ENCODE measurements around the gene ABCA4. TPM values are rescaled to one million over a fixed set of nuclear protein-coding genes. Genes with fewer than 3 reads are reported as not detected.

ABCA4 gene
- total and polyA plus RNA-seq, 2 experiments from 2014 or later: 0.53 to 1.4 TPM

- Histone ChIP-seq H3K4me2 (no peak overlapping the region), H3K36me3 (replicated peaks; ENCODE audit: insufficient read depth, low read depth) (no peaks in the 10 kb centered on the region), H3K27me3 (no peaks in the 10 kb centered on the region), H2AFZ (no peak overlapping the region), H3K9me3 (ENCODE audit: low read depth) (no peaks in the 10 kb centered on the region), H3K4me1 (ENCODE audit: insufficient read depth) (peaks cover 15% of the 10 kb centered on the region), H3K9me2 (replicated peaks; ENCODE audit: insufficient read depth) (no peaks in the 10 kb centered on the region), H3K27ac (peak overlapping the region; percentile 28), H3K4me3 (no peak overlapping the region), H3K79me2 (no peaks in the 10 kb centered on the region), H4K20me1 (ENCODE audit: insufficient read depth, poor library complexity, severe bottlenecking) (no peaks in the 10 kb centered on the region)
- DNase-seq (ENCODE audit: low spot score): no peak
- TF ChIP-seq, protein P1, sequence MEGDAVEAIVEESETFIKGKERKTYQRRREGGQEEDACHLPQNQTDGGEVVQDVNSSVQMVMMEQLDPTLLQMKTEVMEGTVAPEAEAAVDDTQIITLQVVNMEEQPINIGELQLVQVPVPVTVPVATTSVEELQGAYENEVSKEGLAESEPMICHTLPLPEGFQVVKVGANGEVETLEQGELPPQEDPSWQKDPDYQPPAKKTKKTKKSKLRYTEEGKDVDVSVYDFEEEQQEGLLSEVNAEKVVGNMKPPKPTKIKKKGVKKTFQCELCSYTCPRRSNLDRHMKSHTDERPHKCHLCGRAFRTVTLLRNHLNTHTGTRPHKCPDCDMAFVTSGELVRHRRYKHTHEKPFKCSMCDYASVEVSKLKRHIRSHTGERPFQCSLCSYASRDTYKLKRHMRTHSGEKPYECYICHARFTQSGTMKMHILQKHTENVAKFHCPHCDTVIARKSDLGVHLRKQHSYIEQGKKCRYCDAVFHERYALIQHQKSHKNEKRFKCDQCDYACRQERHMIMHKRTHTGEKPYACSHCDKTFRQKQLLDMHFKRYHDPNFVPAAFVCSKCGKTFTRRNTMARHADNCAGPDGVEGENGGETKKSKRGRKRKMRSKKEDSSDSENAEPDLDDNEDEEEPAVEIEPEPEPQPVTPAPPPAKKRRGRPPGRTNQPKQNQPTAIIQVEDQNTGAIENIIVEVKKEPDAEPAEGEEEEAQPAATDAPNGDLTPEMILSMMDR (IDR thresholded peaks at IDR 0.05; ENCODE audit: poor library complexity): no peak
- 78% methylated on average over 9 of the region's 9 CpGs for WGBS (ENCODE audit: low lambda C conversion rate, missing lambda C conversion rate)
Observed at GRCh38 chr1:94044891-94045290, 76.1 kb downstream of the ABCA4 start.

DNA sequence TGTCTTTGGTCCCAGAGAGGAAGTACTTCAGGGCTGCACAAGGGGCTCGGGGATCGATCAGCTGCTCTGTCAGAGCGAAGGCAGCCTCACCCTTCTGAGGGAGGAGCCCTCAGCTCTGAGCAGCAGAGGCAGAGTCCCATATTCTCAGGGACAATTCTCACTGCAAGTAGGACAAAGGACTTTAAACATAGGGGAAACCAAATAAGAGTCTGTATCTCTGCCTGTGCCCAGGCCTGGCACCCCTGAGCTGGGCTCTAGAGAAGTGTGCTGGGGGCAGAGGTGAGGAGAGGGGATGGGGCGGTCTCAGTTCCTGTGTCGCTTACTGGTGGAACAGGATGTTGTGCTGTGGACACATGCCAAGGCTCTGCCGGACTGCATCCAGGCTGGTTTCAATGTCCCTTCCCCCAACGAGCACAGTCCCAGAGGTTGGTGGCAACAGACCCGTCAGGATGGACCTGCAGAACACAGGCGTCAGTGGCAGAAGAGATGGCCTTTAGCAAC, 76.6 kb downstream of the ABCA4 start:
- WGBS (ENCODE audit: low lambda C conversion rate, missing lambda C conversion rate): 73% methylated on average over 9 of the region's 9 CpGs
- no peaks in the 10 kb centered on the region for H3K79me2 ChIP-seq
- H3K4me1 ChIP-seq (ENCODE audit: insufficient read depth): peaks cover 15% of the 10 kb centered on the region
- no peaks in the 10 kb centered on the region for H4K20me1 ChIP-seq (ENCODE audit: insufficient read depth, poor library complexity, severe bottlenecking)
- no peaks in the 10 kb centered on the region for H3K9me2 ChIP-seq (replicated peaks; ENCODE audit: insufficient read depth)
- no peak overlapping the region for H3K4me2 ChIP-seq
- H3K27ac ChIP-seq: peak overlapping the region; percentile 25
- H3K9me3 ChIP-seq (ENCODE audit: low read depth): no peaks in the 10 kb centered on the region
- H3K27me3 ChIP-seq: no peaks in the 10 kb centered on the region
- no peak overlapping the region for H2AFZ ChIP-seq
- TF ChIP-seq, protein P1 (IDR thresholded peaks at IDR 0.05; ENCODE audit: poor library complexity): no peak
- no peaks in the 10 kb centered on the region for H3K36me3 ChIP-seq (replicated peaks; ENCODE audit: insufficient read depth, low read depth)
- H3K4me3 ChIP-seq: no peak overlapping the region
- no peak for DNase-seq (ENCODE audit: low spot score)

DNA sequence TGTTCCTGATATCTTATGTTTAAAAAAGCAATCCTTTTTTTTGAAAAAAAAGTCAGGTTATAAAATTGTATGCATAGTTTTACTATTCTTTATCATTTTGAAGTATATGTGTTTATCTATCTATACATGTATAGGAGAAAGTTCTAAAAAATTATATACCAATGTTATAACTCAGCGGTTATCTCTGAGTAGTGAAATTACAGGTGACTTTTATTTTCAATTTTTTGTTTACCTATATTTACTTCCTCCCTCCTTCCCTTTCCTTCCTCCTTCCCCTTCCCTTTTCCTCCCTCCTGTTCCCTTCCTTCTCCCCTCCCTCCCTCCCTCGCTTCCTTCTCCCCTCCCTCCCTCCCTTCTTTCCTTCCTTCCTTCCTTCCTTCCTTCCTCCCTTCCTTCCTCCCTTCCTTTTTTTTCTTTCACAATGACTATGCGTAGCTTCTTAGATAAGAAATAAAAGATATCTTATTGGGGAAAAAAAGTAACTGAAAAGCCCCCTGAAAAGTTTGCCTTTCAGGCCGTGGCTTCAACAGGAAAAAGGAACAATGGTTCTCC, 77.1 kb downstream of the ABCA4 start:
- Histone ChIP-seq H3K9me2 (replicated peaks; ENCODE audit: insufficient read depth) (no peaks in the 10 kb centered on the region), H2AFZ (no peak overlapping the region), H3K4me3 (no peak overlapping the region), H3K9me3 (ENCODE audit: low read depth) (no peaks in the 10 kb centered on the region), H3K4me2 (no peak overlapping the region), H3K36me3 (replicated peaks; ENCODE audit: insufficient read depth, low read depth) (no peaks in the 10 kb centered on the region), H3K27ac (peak overlapping the region; percentile 25), H3K4me1 (ENCODE audit: insufficient read depth) (peaks cover 12% of the 10 kb centered on the region), H3K79me2 (no peaks in the 10 kb centered on the region), H3K27me3 (no peaks in the 10 kb centered on the region), H4K20me1 (ENCODE audit: insufficient read depth, poor library complexity, severe bottlenecking) (no peaks in the 10 kb centered on the region)
- no peak for DNase-seq (ENCODE audit: low spot score)
- WGBS (ENCODE audit: low lambda C conversion rate, missing lambda C conversion rate): 89% methylated on average over 3 of the region's 4 CpGs
- TF ChIP-seq EZH2phosphoT487 (IDR thresholded peaks at IDR 0.05; ENCODE audit: low read depth, severe bottlenecking, unreplicated experiment): no peak
- no peak for TF ChIP-seq EZH2 (IDR thresholded peaks at IDR 0.05; ENCODE audit: borderline replicate concordance)
- TF ChIP-seq, protein P1 (IDR thresholded peaks at IDR 0.05; ENCODE audit: poor library complexity): no peak

DNA sequence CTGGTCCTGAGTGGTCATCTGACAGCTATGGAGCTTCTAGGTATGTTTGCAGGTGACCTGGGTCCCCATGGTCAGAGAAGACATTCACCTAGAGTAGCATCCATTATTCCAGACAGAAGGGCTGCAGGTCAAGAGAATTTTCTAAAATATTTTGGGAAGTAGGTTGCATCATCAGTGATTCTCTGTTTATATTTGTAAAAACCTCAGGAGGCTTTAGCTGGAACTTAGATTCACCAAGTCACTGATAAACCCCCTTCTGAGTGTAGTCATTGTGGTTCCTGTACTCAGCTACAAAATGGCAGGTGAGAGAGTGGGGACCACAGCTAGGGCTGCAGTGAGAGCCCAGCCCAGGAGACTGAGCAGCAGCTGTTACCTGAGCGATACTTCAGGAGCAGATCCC, 78.6 kb downstream of the ABCA4 start:
- no peaks in the 10 kb centered on the region for H4K20me1 ChIP-seq (ENCODE audit: insufficient read depth, poor library complexity, severe bottlenecking)
- no peak overlapping the region for H3K27ac ChIP-seq
- no peak overlapping the region for H3K4me3 ChIP-seq
- TF ChIP-seq, protein P1 (IDR thresholded peaks at IDR 0.05; ENCODE audit: poor library complexity): no peak
- no peak for TF ChIP-seq EZH2 (IDR thresholded peaks at IDR 0.05; ENCODE audit: borderline replicate concordance)
- no peak for TF ChIP-seq EZH2phosphoT487 (IDR thresholded peaks at IDR 0.05; ENCODE audit: low read depth, severe bottlenecking, unreplicated experiment)
- DNase-seq (ENCODE audit: low spot score): no peak
- H3K27me3 ChIP-seq: no peaks in the 10 kb centered on the region
- H3K9me2 ChIP-seq (replicated peaks; ENCODE audit: insufficient read depth): no peaks in the 10 kb centered on the region
- no peaks in the 10 kb centered on the region for H3K79me2 ChIP-seq
- H2AFZ ChIP-seq: no peak overlapping the region
- peaks cover 9% of the 10 kb centered on the region for H3K4me1 ChIP-seq (ENCODE audit: insufficient read depth)
- H3K4me2 ChIP-seq: no peak overlapping the region
- no peaks in the 10 kb centered on the region for H3K36me3 ChIP-seq (replicated peaks; ENCODE audit: insufficient read depth, low read depth)
- no peaks in the 10 kb centered on the region for H3K9me3 ChIP-seq (ENCODE audit: low read depth)
- WGBS (ENCODE audit: low lambda C conversion rate, missing lambda C conversion rate): 100% methylated on average over 1 of the region's 1 CpG
